ENCODE measurements around the gene MYORG. TPM values are rescaled to one million over a fixed set of nuclear protein-coding genes. Genes with fewer than 3 reads are reported as not detected.
"Not testable (repeated sequence)": the region's sequence is repeated elsewhere in the genome, so short reads cannot be mapped to it uniquely, and the experiment has no call there.

MYORG gene
- total RNA-seq, 1 donor from 2014 or later: 10.1 TPM

GRCh38 chr9:34370335-34370969, 6.2 kb downstream of the MYORG start:
- DNase-seq (ENCODE audit: low spot score): no peak

- no peak for DNase-seq (ENCODE audit: low spot score)
Observed at GRCh38 chr9:34369636-34370035, 7.1 kb downstream of the MYORG start.

- DNase-seq (ENCODE audit: low spot score): not testable (repeated sequence)
Observed at GRCh38 chr9:34368796-34369195, 7.9 kb downstream of the MYORG start.

- DNase-seq (ENCODE audit: low spot score): not testable (repeated sequence)
Observed at GRCh38 chr9:34367751-34368410, 8.8 kb downstream of the MYORG start.

- no peak for DNase-seq (ENCODE audit: low spot score)
Observed at GRCh38 chr9:34366365-34366764, 10.3 kb downstream of the MYORG start.

- no peak for DNase-seq (ENCODE audit: low spot score)
Observed at GRCh38 chr9:34365282-34365681, 11.4 kb downstream of the MYORG start.

- DNase-seq (ENCODE audit: low spot score): peak; percentile 65
Observed at GRCh38 chr9:34363619-34364351, 12.9 kb downstream of the MYORG start.

GRCh38 chr9:34362614-34363214, 14.0 kb downstream of the MYORG start:
- DNase-seq (ENCODE audit: low spot score): no peak

GRCh38 chr9:34352957-34353356, 23.7 kb downstream of the MYORG start:
- DNase-seq (ENCODE audit: low spot score): not testable (repeated sequence)

- DNase-seq (ENCODE audit: low spot score): not testable (repeated sequence)
Observed at GRCh38 chr9:34352122-34352652, 24.5 kb downstream of the MYORG start.

GRCh38 chr9:34349324-34349723, 27.4 kb downstream of the MYORG start:
- no peak for DNase-seq (ENCODE audit: low spot score)

GRCh38 chr9:34347800-34348158, 28.9 kb downstream of the MYORG start:
- no peak for DNase-seq (ENCODE audit: low spot score)

- DNase-seq (ENCODE audit: low spot score): no peak
Observed at GRCh38 chr9:34346873-34347799, 29.6 kb downstream of the MYORG start.

GRCh38 chr9:34343605-34344004, 33.1 kb downstream of the MYORG start:
- no peak for DNase-seq (ENCODE audit: low spot score)

- DNase-seq (ENCODE audit: low spot score): no peak
Observed at GRCh38 chr9:34343090-34343489, 33.6 kb downstream of the MYORG start.

GRCh38 chr9:34341659-34342295, 34.9 kb downstream of the MYORG start:
- no peak for DNase-seq (ENCODE audit: low spot score)

- DNase-seq (ENCODE audit: low spot score): no peak
Observed at GRCh38 chr9:34338665-34339385, 37.9 kb downstream of the MYORG start.

- not testable (repeated sequence) for DNase-seq (ENCODE audit: low spot score)
Observed at GRCh38 chr9:34338079-34338478, 38.6 kb downstream of the MYORG start.

GRCh38 chr9:34337403-34337802, 39.3 kb downstream of the MYORG start:
- DNase-seq (ENCODE audit: low spot score): no peak

Data from mesenteric fat pad (tissue), 1 donor.